ENCODE data around the gene COL27A1. TPM values are rescaled to one million over a fixed set of nuclear protein-coding genes. Genes with fewer than 3 reads are reported as not detected.

COL27A1 gene
- total and polyA plus RNA-seq, 9 of the 15 experiments (the other 6 are each of a cell fraction or from before 2014, with no cell fraction given) = 0.07 TPM; not detected in 8

DNA sequence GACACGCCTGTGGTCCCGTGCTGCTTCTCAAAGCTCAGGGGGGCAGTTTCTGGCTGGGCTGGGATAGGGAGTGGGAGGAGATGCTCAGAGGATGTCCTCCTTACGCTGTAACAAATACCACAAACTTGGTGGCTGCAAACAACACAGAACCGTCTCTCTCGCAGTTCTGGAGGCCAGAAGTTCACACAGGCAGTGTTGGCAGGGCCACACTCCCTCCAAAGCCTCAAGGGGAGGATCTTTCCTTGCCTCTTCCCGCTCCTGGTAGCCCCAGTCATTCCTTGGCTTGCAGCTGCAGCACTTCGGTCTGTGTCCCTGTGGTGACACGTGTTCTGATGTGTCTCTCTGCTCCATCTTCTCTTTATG lies 157.2 kb downstream of the COL27A1 start:
- POLR2A ChIA-PET = interaction anchor here (0.6 kb wide), 1 partner anchor 724 kb away, joined by 4 read pairs; no protein-coding TSS in a partner anchor
- no peaks in the 10 kb centered on the region for H3K36me3 ChIP-seq (ENCODE audit: control insufficient read depth, insufficient read depth, low read length)
- no peaks in the 10 kb centered on the region; a peak in 1 of 5 replicates for H3K4me1 ChIP-seq (replicated peaks in 1 of 2; ENCODE audit: control insufficient read depth in 2 of 2, insufficient read depth in 2 of 2, low read length in 2 of 2)
- no peak for FAIRE-seq
- no peak overlapping the region for H3K4me2 ChIP-seq (ENCODE audit: insufficient read depth, low read length)
- peaks cover 24 to 46% of the 10 kb centered on the region in 2 experiments for H3K27me3 ChIP-seq (ENCODE audit: control insufficient read depth in 2 of 2, insufficient read depth in 2 of 2, low read length in 2 of 2)
- CTCF ChIA-PET (ENCODE audit: low intra/inter-chr PET ratio) = no interaction called here
- no peak for ATAC-seq
- no peaks in the 10 kb centered on the region for H3K9me3 ChIP-seq (replicated peaks; ENCODE audit: control insufficient read depth, insufficient read depth, low read depth, low read length)
- H2AFZ ChIP-seq (ENCODE audit: low read depth, low read length) = no peak overlapping the region
- no peaks in the 10 kb centered on the region for H3K9me1 ChIP-seq (ENCODE audit: control insufficient read depth, insufficient read depth, low read length)
- no peaks in the 10 kb centered on the region for H4K20me1 ChIP-seq (replicated peaks; ENCODE audit: control insufficient read depth, insufficient read depth, low read length)
- no peaks in the 10 kb centered on the region for H3K79me2 ChIP-seq (ENCODE audit: control insufficient read depth, insufficient read depth, low read length)
- H3K4me3 ChIP-seq = no peak overlapping the region
- in situ Hi-C loops (cut with MboI) (no loop called here), intact Hi-C loops (cut with micrococcal nuclease) (no loop called here)
- no peak for DNase-seq (ENCODE audit: extremely low read depth in 1 of 4, low spot score in 3 of 4)
- BruUV-seq (replicated peaks) = no TSS peak
- no peak for TF ChIP-seq ZNF280A (IDR thresholded peaks at IDR 0.05; ENCODE audit: low read depth, partially characterized antibody)
- TF ChIP-seq RREB1 (CRISPR knock-in tag; IDR thresholded peaks at IDR 0.05) = no peak
- TF ChIP-seq SMARCA5 (IDR thresholded peaks at IDR 0.05) = no peak
- TF ChIP-seq NFIX (CRISPR knock-in tag; IDR thresholded peaks at IDR 0.05; ENCODE audit: low read depth) = no peak
- TF ChIP-seq KLF1 (tag; IDR thresholded peaks at IDR 0.05) = no peak
- no peak for TF ChIP-seq CTBP1 (IDR thresholded peaks at IDR 0.05; ENCODE audit: borderline replicate concordance)
- TF ChIP-seq TRIM28 (IDR thresholded peaks at IDR 0.05) = no peak
- TF ChIP-seq MXI1 (IDR thresholded peaks at IDR 0.05; ENCODE audit: low read depth, low read length) = no peak
- WGBS (ENCODE audit: insufficient coverage, low coverage, missing lambda C conversion rate) = 5% methylated on average over 8 of the region's 8 CpGs
- H3K27ac ChIP-seq (ENCODE audit: extremely low read depth, low read depth, low read length) = no peak overlapping the region
- H3K9ac ChIP-seq (ENCODE audit: insufficient read depth in 1 of 2, low read depth in 2 of 2, low read length in 2 of 2) = no peak overlapping the region

Measured in K562 (cell line).